IPS-NIHi7 (cell line): ENCODE data around the gene SDK1.
"Not testable (repeated sequence)": the region's sequence is repeated elsewhere in the genome, so short reads cannot be mapped to it uniquely, and the experiment has no call there.

Experiments used
- DNase-seq: peaks from one replicate; pipeline ENCODE4 v3.0.0; 2012; ENCODE audit warnings: mixed read lengths; ENCODE audit errors: extremely low spot score

The SDK1 gene

DNA sequence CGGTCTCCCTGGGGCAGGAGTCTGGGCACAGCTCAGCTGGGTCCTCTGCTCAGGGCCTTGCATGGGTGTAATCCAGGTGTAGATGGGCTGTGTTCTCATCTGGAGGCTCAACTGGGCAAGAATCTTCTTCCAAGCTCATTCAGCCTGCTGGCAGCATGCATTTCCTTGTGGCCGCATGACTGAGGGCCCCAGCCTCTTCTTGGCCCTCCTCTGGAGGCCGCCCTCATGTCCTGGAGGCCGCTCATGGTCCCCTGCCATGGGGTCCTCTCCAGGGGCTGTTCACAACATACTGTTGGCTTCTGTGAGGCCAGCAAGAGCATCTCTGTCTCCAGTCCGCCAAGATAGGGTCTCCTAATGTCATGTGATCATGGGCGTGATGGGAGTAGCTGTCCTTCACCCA is 943.6 kb downstream of the SDK1 start:
- DNase-seq: no peak

DNA sequence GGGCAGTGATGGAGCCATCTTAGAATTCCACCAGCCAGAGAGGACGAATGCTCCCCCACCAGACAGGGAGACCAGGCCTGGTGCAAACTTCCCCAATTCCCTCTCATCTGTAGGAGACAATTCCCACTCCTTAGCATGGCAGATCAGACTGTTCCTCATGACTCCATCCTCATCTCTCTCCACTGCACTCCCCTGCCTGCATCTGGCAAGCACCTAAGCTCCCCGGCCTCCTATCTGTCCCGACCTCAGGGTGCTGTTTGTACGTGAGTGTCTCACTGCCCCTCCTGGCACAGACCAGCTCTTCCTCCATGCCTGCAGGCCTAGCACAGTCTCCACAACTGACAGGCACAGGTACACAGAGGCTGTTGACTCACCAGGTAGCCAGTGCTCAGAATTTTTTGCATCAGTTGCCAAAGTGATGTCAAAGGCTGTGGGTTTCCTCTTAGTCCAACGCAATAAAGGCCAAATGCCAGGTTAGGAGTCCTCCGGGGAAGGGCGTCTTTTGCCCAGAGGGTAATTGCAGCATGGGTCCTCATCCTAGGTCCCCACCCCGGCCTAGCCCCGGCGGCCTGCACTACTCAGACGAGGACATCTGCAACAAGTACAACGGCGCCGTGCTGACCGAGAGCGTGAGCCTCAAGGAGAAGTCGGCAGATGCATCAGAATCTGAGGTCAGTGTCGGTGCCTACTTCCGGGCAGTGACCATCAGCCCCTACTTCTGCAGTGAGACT is 944.2 kb downstream of the SDK1 start:
- DNase-seq: no peak

DNA sequence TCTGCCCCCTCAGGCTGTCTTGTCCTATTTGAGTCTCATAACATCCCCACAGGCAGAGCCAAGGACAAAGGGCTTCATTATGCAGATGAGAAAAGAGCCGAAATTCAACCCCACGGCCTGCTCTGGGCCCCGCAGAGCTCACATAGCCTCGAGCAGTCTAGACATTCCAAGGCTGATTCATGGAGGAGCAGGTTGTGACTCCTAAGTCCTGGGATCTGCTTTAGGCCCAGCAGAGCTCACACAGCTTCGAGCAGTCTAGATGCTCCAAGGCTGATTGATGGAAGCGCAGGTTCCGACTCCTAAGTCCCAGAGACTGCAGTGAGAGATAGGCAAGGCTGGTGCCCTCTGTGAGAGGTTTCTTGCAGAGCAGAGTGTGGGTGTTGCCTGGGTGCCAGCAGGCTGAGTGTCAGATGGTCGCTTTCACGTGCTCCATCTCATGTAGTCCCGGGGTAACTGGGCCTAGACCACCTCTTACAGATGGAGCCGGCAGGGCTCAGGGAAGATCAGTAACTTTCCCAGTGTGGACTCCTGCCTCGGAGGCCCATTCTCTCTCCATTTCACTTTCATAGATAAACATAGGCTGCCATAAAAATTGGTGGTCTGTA is 944.9 kb downstream of the SDK1 start:
- peak; percentile 41 for DNase-seq

DNA sequence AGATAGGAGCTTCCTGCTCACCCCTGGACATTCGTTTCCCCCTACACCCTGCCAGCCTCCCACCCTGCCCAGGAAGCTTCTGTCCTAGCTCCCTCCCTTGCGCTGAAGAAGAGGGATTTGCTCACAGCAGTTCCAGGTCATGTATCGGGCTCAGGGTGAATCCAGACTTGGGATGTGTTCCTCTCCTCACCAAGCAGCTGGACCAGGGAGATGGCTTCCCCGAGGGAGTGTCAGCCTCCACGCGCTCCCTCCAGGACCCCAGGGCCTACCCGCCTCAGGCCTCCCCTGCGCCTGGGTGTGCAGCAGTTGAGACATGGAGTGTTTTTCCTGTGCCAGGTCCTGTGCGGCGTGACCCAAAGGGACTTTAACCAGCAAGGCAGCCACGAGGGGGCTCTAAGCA is 945.5 kb downstream of the SDK1 start:
- DNase-seq: no peak

DNA sequence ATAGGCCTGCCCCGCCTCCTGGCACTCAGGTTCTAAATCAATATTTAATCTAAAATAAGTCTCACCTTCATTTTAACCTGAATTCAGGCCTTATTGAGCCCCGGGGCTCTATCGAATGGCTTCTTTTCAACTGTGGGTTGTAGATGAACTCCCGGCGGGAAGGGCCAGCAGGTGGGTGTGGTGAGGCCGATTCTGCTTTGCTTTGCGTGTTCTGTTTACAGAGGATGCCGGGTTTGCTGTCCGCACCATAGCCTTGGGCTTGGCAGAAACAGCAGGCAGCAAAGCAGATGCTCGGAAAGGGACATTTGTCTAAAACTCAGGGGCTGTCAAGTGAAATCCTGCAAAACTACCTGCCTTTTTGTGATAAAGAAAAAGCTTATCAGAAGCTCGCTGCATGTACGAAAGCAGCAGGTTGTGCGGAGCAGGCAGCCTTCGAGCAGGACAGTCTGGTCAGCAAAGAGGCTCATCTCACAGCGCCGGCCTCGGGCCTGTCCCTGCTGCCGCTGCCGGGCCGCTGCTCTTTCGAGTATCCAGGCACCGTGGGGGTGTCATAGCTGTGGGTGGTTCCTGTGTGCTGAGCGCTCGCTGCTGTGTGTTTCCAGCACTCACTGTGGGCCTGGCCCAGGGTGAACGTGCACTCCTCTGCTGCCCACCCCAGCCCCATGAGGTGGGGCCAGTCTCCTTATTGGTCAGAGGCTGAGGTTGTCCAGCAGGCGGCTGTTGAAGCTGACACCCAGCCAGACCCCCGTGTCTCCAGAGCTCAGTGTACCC is 946.2 kb downstream of the SDK1 start:
- DNase-seq: no peak

DNA sequence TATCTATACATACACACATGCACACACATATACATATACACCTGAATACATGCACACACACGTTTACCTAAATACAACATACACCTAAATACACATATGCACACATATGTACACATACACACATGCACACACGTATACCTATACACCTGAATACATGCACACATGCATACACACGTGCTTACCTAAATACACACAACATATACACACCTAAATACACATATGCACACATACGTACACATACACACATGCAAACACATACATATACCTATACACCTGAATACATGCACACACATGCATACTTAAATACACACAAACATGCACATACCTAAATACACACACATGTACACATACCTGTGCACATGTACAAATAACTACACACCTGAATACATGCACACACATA is 947.2 kb downstream of the SDK1 start:
- DNase-seq: no peak

DNA sequence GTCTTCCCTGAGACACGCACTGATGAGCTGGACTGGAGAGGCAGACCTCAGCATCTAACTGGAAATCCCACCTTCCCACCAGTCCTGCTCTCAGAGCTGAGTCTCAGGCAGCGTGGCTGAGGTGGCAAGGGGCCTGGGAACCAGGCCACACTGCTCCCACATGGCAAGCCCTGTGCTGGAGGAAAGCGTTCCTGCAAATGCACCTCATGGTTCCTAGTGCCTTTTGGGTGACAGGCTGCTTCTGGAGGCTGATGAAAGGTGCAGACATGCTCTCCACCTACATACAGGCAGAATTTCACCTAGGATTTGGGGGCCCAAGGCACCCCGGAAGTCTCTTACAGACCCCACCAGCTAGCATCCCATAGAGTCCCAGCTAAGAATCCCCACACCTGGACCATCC is 948.2 kb downstream of the SDK1 start:
- no peak for DNase-seq

DNA sequence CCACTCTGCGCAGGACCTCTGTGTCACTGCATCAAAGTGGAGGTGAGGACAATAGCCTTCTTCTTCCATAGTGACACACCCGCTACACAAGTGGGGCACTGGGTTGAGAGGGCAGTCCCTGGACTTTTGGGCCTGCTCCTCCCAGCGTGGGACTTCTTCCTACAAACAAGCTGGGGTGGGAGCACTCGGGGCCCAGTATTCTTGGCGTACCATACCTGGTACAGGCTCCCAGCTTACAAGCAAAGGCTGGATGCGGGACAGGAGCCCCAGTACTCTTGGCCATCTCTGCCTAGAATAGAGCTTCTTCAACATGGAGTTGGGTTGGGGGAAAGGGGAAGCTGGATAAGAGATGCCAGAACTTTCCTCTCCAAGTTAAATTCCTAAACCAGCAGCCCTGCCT is 954.3 kb downstream of the SDK1 start:
- DNase-seq: no peak

DNA sequence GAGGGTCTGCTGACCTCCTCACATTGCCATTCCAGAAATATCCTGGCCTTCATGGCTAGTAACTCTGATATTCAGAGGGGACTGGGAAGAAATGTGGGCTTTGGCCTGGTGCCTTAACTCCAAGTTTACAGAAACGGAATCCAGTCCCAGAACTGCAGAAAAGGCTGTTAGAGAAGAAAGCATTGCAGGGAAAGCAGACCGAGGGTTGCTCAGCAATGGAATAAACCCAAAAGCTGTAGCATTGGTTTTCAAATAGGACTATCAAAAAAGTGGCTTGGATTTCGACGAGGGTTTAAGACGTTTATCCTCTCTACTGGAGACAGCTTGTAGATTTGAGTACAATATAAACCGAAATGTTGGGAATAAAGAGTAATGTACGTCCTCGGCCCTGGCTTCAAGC is 955.2 kb downstream of the SDK1 start:
- DNase-seq: no peak

DNA sequence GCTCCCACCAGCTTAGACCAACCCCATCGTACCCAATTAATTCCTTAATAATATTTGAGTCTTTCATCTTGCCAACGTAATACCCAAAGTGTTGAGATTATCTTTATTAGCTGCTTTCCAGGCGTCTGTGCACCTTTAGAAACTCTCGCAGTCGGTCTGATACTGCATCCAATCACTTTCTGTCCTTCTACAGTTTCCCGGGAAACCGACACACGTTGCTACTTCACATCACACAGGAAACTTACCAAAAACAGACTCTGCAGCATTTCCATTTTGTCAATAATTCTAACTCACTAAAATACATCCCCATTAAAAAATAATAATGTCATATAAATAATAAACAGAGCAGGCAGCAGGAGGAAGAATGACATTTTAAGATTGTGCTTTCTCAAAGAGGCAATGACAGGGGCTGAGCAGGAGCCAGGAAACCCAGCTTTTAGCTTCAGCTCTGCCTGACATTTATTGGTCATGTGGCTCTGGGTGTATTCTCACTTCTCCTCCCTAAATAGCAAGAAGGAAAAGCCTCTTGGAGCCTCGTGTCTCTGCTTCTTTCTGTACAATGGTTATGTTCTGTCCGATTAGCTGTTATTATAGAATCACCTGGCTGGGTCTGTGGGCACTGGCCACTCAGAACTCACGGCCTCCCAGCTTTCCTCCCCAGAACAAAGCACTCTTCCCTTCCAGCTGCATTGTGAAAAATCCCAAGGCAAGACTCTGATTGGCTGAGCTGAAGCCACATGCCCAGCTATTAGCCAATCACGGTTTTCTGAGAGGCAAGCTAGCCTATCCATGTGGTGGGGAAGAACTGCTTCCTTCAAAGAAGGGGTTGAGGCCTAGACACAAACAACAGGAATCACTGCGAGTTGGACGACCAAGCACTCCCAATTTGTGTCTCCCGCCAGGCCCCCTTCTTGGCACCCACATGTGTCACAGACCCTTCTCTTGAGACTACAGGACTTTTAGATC is 956.4 kb downstream of the SDK1 start:
- no peak for DNase-seq

DNA sequence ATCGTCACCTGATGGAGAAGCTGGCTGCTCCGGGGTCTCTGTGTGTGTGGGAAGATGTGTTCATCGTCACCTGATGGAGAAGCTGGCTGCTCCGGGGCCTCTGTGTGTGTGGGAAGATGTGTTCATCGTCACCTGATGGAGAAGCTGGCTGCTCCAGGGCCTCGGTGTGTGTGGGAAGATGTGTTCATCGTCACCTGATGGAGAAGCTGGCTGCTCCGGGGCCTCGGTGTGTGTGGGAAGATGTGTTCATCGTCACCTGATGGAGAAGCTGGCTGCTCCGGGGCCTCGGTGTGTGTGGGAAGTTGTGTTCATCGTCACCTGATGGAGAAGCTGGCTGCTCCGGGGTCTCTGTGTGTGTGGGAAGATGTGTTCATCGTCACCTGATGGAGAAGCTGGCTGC is 959.1 kb downstream of the SDK1 start:
- DNase-seq: not testable (repeated sequence)

DNA sequence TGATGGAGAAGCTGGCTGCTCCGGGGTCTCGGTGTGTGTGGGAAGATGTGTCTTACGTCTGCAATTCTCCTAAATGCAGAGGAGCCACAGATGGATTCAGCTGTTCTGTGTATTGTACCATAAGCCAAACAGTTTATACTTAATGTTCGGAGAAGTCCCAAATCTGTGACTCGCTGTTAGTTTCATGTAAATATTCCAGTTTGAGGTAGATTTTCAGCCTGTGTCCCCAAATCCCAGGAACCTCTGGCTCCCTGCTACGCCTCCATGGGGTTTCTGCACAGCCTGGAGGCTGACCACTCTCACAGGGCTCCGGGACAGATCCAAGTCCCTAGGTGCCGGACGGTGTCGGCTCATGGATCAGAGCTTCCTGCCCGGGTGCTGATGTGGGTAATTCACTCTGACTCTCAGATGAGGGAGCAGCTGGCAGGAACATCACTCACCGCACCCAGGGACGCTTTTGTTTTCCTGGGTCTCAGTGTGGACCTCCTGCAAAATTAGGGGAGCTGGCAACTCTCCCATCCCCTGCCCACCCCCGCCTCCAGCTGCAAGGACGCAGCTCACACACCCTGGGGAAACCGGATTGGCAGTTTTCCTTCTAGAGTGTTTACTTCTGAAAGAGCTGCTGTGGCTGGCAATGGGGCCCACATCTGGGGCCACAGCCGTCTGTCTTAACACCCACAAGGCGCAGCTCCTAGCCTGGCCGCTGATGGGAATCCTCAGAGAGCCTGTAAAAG is 960.0 kb downstream of the SDK1 start:
- no peak for DNase-seq

DNA sequence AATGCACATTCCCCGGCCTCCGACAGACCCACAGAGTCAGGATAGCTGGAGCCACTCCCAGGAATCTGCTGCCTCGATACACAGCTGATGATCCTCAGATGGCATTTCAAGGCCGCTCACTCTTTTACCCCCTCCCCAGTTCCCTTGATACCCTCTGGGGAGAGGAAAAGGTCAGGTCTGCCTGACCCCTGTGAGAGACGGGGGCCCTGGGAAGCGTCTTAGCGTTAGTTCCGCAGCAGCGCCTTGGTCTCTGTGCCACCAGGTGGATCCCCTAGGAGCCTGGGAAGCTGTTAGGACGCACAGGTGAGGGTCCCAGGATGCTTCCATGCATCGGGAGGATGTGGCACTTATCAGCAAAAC is 960.5 kb downstream of the SDK1 start:
- DNase-seq: no peak

DNA sequence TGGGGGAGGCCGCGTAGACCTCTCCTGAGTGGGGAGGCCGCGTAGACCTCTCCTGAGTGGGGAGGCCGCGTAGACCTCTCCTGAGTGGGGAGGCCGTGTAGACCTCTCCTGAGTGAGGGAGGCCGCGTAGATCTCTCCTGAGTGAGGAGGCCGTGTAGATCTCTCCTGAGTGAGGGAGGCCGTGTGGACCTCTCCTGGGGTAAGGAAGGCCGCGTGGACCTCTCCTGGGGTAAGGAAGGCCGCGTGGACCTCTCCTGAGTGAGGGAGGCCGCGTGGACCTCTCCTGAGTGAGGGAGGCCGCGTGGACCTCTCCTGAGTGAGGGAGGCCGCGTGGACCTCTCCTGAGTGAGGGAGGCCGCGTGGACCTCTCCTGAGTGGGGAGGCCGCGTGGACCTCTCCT is 963.2 kb downstream of the SDK1 start:
- DNase-seq: not testable (repeated sequence)

DNA sequence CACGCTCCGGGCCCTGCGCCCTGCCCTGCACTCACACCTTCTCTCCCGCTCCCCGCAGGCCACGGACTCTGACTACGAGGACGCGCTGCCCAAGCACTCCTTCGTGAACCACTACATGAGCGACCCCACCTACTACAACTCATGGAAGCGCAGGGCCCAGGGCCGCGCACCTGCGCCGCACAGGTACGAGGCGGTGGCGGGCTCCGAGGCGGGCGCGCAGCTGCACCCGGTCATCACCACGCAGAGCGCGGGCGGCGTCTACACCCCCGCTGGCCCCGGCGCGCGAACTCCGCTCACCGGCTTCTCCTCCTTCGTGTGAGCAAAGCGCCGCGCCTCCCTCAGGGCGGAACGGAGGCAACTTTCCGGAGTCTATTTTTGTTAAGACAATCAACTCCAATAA is 964.0 kb downstream of the SDK1 start:
- peak; percentile 9 for DNase-seq

DNA sequence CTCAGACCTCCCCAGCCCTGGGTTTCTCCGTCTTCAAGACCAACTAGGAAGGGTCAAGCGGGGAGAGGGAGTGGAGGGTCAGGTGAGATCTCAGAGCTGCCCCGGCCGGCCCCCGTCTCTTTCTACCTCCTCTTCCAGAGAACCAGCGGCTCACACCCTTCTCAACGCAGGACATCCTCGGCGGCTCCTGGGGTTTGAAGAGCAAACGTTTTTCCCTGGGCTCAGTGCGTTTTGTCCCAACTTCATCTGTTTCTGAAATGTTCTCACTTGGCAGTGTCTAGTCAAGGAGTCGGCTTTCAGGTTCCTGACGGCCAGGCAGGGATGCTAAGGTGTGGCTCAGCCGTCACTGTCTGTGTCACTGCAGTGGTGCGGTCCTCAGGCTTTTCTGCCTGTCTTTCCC is 964.6 kb downstream of the SDK1 start:
- peak; percentile 8 for DNase-seq

DNA sequence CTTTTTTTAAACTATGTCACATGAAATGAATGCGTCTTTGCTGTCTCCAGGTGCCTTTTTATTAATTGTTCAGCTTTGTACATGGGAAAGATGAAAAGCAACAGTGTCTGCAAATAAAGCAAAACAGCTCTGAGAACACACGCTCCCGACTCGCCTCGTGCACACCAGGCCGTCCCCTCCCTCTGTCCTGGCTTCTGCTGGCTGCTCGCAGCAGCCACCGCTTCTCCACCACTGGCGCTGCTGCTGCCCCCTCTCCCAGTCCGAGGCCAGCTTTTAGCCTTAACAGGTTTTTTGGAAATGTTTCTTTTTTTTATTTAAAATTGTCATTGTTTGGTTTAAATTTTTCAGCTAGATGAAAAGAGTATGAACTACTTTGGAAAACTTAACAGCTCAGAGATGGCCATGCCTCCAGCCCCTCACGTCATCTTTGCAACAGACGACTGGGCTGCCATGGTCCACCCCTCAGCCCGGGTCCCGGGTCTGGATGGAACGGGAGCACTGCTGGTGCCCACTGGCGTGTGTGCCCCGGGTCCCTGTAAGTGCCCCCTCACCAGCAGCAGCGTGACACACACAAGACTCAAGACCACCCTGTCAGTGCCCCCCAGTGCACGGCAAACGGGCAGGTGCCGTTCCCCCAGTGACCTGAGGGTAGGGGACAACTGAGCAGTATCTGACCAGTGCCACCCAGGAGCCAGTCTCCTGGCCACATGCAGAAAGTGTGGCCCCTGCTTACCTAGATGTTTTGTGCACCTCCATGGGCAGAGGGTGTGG is 965.4 kb downstream of the SDK1 start:
- peak; percentile 9 for DNase-seq

DNA sequence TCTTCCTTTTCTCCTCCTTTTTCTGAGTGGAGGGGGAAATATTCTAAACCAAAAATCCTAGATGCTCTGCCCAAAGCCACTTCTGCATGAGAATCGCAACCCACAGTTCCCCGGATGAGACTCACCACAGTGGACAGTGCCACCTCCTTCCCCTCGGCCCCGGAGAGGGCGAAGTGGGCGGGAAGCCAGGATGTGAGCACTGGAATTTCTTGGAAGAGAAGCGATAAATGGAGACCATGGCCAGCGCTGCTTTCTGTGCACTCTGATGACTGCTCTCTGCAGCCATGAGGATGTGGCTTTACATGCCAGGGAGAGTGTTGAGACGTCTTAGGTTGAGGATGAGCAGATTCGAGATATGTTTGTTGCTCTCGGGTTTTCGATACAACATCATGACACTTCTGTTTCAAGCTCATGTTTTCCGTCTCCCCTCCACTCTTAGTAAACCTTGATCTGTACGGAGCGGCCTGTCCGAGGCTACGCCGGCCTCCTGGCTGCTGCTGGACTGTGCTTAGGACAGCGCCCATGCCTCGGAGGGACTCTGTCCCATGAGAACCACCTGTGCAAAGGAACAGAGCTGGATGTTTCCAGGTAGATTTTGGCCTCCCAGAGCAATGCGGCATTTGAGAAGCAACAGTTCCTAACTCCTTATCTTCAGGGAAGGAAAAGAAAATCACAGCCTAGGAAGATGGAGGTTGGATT is 966.4 kb downstream of the SDK1 start:
- DNase-seq: peak; percentile 5

DNA sequence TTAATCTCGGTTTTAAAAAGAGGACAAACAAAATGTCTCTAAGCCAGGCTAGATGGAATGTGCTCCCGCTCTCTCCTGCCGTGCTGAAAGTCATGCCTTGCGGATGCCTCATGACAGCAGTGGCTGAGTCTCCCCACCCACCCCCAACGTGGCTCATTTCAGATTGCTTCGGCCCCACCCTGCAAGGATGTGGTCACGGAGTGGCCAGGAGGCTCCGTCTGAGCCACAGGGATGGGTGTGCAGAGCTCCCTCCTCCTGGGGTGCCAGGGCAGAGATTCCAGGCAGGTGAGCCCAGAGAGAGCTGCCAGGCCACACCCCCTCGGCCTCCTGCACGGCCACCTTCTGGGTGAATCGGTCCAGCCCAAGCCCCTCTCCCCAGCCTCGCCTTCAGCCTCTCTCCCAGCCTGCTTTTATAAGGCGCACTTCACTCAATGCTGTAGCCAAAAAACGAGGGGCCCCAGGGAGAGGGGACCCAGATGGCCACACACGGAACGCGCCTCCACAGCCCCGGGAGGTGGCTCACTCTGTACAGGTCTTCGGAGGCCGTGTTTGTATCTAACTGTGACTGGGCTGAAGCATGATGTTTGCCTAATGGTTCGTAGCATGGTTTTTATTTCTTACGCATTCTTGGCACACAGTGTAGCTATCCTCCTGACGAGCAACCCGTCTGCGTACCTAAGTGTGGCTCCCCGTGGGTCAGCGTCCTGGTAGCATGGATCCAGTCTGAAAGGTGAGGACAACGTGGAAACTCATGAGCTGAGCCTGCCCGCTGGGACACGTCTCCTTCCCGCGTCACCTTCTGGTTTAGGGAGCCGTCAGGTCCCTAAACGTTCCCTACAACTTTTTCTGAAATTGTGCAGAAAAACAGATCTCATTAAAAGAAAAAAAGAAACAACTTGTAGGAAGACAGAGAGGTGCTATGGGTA is 967.3 kb downstream of the SDK1 start:
- peak; percentile 13 for DNase-seq
